ENCODE data around the gene LAMB1.
A peak's percentile ranks its signal among the peaks of the same experiment; 100 is the strongest.
"Not testable (repeated sequence)": the region's sequence is repeated elsewhere in the genome, so short reads cannot be mapped to it uniquely, and the experiment has no call there.

Gene LAMB1

GRCh38 chr7:107968449-107968848, 34.5 kb downstream of the LAMB1 start:
- DNase-seq = no peak

DNA sequence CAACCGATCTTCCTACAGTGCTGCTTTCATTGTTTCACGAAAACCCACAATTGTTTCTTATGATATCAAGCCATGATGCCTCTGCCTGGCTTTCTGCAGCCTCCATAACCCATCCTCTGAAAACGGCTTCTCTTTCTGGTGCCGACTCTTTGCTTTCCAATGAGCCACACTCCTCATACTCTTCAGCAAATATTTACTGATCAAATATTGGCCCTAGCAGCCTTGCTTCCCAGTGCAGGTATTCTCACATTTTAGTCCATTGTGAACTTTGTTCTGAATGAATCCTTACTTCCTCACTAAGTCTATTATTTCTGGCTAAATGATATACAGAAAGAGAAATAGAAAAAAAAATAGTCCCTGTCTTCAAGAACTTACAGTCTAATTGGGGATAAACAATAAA, 35.5 kb downstream of the LAMB1 start:
- no peak for DNase-seq

DNA sequence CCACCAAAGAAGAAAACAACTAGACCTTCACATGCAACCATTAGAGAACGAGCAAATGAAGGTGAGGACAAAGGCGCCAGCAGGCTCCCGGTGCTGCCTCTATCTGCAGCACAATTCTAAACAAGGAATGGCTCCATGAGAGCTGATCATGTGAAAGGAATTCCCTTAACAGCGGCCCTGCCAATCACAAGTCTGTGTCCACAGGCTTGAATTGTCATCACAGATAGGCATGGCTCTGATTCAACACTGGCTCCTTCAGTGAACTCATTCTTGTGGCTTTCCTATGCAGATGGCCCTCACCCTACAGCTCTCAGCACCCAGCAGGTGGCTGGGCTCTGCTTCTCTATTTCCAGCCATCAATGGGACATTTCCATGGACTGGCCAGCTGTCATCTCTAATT, 36.2 kb downstream of the LAMB1 start:
- DNase-seq = peak in 1 of 2 experiments; percentile 42

- DNase-seq = no peak
Observed at GRCh38 chr7:107964510-107964909, 38.5 kb downstream of the LAMB1 start.

- DNase-seq = no peak
Observed at GRCh38 chr7:107962817-107963216, 40.1 kb downstream of the LAMB1 start.

GRCh38 chr7:107961405-107961804, 41.6 kb downstream of the LAMB1 start:
- no peak for DNase-seq

DNA sequence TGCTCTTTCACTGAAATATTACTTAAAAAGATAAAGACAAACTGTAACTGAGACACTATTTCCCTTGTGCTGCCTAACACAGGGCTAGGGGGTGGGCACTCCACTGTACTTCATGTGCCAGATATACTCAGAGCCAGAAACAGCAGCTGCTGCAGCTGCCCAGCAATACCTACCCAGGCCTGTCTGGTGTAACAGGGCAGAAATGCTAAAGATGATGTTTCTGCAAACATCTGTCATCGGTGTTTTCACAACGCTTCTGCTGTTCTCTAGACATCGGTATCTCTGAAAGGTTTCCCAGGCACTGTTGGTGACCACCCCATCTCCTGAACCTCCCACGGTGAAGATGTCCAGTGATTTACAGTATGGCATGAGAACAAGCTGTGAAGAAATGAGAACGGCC, 42.7 kb downstream of the LAMB1 start:
- no peak for DNase-seq

- no peak for DNase-seq
Observed at GRCh38 chr7:107959527-107959898, 43.4 kb downstream of the LAMB1 start.

- DNase-seq = no peak
Observed at GRCh38 chr7:107958764-107959526, 44.0 kb downstream of the LAMB1 start.

GRCh38 chr7:107957436-107957835, 45.5 kb downstream of the LAMB1 start:
- no peak for DNase-seq

DNA sequence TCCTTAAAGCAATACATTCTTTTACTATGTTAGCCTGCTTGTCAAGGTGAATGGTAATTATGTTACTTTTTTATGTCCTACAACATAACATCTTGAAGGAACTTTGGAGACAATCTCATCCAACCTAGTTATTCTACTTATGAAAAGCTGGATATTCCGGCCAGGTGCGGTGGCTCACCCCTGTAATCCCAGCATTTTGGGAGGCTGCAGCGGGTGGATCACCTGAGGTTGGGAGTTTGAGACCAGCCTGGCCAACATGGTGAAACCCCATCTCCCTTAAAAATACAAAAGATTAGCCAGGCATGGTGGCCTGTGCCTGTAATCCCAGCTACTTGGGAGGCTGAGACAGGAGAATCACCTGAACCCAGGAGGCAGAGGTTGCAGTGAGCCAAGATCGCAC, 46.0 kb downstream of the LAMB1 start:
- DNase-seq = not testable (repeated sequence)

GRCh38 chr7:107955394-107955793, 47.6 kb downstream of the LAMB1 start:
- DNase-seq = no peak

DNA sequence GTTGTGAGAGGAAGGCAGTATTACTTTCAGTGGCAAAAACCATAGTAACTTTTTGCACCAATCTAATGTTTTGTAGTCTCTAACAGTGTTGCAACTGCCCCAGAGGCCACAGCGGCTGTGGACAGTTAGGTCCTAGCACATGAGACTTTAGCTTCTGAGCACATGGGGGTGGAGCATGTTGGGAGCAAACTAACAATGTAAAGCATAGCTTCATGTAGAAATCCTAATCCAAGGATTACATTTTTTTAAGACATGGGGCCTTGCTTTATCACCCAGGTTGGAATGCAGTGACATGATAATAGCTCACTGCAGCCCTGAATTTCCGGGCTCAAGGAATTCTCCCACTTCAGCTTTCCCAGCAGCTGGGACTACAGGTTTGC, 49.0 kb downstream of the LAMB1 start:
- DNase-seq = no peak

DNA sequence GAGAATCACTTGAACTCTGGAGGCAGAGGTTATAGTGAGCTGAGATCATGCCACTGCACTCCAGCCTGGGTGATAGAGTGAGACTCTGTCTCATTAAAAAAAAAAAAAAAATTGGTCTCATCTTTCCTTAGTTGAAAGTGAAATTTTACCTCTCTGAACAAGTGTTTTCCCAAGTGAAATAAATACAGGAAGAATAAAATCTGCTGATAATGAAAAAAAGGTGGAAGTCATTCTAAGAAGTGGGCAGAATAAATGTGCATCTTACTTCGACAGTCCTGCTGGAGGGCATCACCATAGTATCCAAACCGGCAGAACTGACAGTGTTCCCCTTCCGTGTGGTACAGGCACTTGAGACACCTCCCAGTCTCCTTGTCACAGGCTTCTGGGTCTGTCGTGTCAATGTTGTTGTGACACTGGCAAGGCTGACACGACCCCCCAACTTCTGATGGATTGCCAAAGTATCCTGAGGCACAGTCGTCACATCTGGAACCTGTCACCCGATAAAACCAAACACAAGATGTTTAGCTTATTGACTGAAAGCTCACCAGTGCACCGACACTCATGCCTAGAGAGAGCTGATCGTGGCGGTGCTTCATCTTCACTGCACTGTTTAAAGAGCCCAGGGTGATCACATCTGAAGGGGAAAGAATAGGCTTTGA, 49.6 kb downstream of the LAMB1 start:
- DNase-seq = no peak

DNA sequence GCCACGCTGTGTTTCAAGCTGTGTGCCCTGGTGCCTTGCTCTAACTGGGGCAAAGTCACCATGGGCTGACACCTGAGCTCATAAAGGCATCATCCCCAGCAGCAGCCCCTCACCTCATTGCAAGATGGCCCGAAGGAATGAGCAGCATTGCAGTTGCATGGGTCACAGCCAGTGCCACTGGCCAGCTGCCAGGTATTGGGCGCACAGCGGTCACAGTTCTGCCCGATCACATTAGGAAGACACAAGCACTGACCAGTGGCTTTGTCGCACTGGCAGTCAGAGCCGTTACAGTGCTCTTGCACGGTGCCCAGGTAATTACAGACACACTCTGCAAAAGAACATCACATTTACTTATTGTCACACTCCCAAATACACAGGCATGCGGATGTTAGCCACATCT, 51.1 kb downstream of the LAMB1 start:
- DNase-seq = no peak

DNA sequence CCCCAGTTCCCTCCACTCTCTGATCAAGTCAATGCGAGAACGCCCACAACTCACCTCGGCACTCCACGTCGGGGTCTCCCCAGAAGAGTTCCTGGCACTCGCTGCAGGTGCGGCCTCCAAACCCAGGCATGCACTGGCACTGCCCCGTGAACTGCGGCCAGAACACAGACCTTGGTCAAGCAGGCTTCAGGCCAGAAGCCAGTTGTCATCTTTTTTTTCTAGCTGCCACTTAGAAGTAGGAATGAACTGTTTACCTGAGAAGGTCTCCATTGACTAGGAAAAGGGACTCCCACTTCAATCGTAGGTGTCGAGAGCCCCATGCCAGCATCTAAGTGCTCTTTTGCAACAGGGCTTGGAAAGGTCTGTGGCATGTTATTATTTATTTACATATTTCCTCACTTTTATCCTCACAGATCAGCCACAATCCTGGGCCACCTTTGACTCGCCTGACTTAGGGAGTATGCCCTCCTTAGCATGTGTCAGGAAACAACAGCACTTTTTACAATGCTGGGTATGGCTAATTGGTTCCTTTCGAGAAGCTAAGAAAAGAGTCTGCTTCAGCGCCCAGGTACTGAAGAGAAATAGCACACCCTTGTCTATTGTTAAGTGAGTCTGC, 51.7 kb downstream of the LAMB1 start:
- DNase-seq = no peak

GRCh38 chr7:107949443-107949935, 53.5 kb downstream of the LAMB1 start:
- DNase-seq = no peak

DNA sequence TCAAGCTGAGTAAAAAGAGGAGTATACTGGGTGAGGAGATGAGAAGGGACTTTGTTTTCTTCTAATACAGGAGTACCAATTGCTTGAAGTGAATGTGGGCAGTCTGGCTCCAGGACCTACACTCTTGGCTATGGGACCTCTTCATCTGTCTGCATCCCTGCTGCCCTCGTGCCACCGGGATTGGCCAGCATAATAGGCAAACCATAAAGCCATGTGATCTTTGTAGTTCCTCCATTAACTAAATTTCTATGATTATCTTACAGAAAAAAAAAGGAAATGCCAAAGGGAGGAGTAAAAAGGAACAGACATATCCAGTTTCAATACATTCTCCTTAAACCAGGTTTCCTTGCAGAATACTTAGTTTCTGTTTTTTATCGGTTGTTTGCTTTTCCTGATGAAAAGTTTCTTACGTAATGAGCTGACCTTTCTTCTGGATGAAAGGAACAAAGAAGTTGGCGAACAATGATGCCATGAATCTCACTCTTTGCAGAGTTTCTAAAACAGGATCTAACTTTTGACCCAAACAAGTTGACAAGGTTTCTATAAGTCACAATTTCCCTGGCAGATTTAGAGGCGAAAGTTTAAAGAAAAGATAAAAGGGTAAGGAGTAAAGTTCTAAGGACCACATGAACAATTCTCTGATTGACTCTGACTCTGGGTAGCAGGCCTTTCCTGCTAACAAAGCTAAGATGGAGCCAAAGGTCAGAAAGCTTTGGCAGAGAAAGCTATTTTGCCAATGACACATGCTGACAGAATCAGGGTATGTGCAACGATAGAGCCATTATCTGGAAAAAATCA, 54.1 kb downstream of the LAMB1 start:
- DNase-seq = peak in 1 of 2 experiments; percentile 55

GRCh38 chr7:107946881-107947280, 56.1 kb downstream of the LAMB1 start:
- no peak for DNase-seq

GRCh38 chr7:107946451-107946850, 56.5 kb downstream of the LAMB1 start:
- DNase-seq = no peak

GRCh38 chr7:107945332-107945731, 57.6 kb downstream of the LAMB1 start:
- no peak for DNase-seq

DNA sequence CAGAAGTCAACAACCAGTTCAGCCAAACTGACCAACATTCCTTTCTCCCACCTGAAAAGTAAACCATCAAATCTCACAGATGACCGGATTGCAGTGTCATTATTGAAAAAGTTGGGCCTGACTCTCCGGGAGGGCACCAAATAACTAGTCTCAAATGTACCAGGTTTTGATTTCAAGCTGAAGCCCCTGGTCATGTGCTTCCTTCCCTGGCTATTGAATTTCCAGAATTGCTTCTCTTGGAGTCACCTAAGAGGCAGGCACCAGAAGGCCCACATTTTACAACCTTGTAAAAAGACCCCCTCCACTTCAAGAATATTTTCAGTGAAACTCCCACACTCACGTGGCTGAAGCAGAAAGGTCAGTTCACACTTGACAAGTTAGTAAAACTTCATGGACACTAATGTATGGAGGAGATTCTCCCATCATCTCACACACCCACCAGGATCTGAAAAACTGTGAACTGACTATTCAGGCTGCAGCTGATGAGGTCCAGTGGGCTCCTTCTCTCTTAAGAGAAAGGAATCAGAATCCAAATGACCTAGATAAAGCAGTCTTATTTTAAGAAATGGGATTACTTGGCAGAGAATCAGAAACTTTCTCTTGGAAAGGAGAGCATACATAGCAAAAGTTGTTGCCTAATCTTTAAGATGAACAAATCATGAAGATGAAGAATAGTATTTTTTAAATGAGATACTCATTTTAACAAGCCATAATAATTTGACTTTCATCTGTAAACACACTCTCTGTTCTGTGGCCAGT, 58.4 kb downstream of the LAMB1 start:
- no peak for DNase-seq

DNA sequence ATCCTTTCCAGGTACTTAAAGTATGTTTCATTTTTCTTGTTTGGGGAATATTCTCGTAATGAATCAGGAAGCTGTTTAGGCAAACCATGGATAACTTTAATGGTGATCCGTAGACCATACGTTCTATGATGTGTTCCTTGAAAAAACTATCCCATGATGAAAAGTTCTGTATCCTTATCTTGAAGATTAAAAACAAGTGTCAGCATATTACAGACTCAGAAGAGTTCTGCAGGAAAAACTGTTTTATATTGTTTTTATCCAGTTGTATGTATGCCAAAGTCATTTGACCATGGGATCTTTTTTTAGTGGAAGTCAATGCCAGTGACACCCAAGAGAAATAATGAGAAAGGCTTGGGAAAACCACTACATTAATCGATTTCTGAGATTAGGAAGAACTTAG, 59.9 kb downstream of the LAMB1 start:
- DNase-seq = no peak

Measured in SW 1271 (cell line).